Endodermal cell (in vitro differentiated cells): ENCODE data around the gene ZNF692. TPM values are rescaled to one million over a fixed set of nuclear protein-coding genes. Genes with fewer than 3 reads are reported as not detected.

Source experiments
- DNase-seq: peaks from one replicate; pipeline ENCODE4 v3.0.0-alpha.2; 2017
- H3K27ac ChIP-seq: 2 replicates; pipeline ENCODE4 v1.5.1; 2013; ENCODE audit warnings: mild to moderate bottlenecking, low read depth, low read length, moderate library complexity
- H3K27me3 ChIP-seq: 2 replicates; pipeline ENCODE4 v1.6.1; 2013; ENCODE audit warnings: mild to moderate bottlenecking, low read length, moderate library complexity; ENCODE audit not compliant: insufficient read depth, control insufficient read depth, poor library complexity, severe bottlenecking
- H3K36me3 ChIP-seq: 2 replicates; pipeline ENCODE4 v1.7.0; 2013; ENCODE audit warnings: mild to moderate bottlenecking, low read length, moderate library complexity; ENCODE audit not compliant: control insufficient read depth, insufficient read depth
- H3K4me1 ChIP-seq: one replicate; pipeline ENCODE4 v1.7.0; 2013; ENCODE audit warnings: low read length; ENCODE audit not compliant: control insufficient read depth, insufficient read depth
- H3K4me3 ChIP-seq: 2 replicates; pipeline ENCODE4 v1.5.1; 2013; ENCODE audit warnings: mild to moderate bottlenecking, low read length, moderate library complexity
- H3K9ac ChIP-seq: 2 replicates; pipeline ENCODE4 v1.6.1; 2013; ENCODE audit warnings: mild to moderate bottlenecking, low read length, moderate library complexity; ENCODE audit not compliant: poor library complexity, severe bottlenecking; ENCODE audit errors: extremely low read depth
- H3K9me3 ChIP-seq: 2 replicates; pipeline ENCODE4 v1.6.1; 2013; ENCODE audit warnings: mild to moderate bottlenecking, low read length, moderate library complexity; ENCODE audit not compliant: control insufficient read depth
- H3K27ac Mint-ChIP-seq: 2 replicates; pipeline ENCODE4 v1.8.0; 2020; ENCODE audit warnings: mixed read lengths
- H3K27me3 Mint-ChIP-seq: 2 replicates; pipeline ENCODE4 v1.8.0; 2021; ENCODE audit warnings: mild to moderate bottlenecking, mixed read lengths; ENCODE audit not compliant: insufficient read depth
- H3K36me3 Mint-ChIP-seq: 2 replicates; pipeline ENCODE4 v1.8.0; 2020; ENCODE audit warnings: low read depth, mixed read lengths
- H3K4me1 Mint-ChIP-seq: 2 replicates; pipeline ENCODE4 v1.8.0; 2020; ENCODE audit warnings: mixed read lengths
- H3K4me3 Mint-ChIP-seq: 2 replicates; pipeline ENCODE4 v1.8.0; 2020; ENCODE audit warnings: mild to moderate bottlenecking, moderate library complexity, mixed read lengths
- H3K9me3 Mint-ChIP-seq: 2 replicates; pipeline ENCODE4 v1.8.0; 2020; ENCODE audit warnings: mild to moderate bottlenecking, mixed read lengths
- WGBS, 2 experiments: methylation state at CpG; one replicate each; pipeline versions ENCODE4 v1.1.5 to v1.1.7; 2013; ENCODE audit warnings: missing lambda C conversion rate in 2 of 2, mixed read lengths in 1 of 2; ENCODE audit not compliant: insufficient coverage in 1 of 2, insufficient read length in 1 of 2; 5-methylcytosine and 5-hydroxymethylcytosine counted together
- total RNA-seq, 2 donors: library from RNA; stranded (reverse); fragmentation: NEBNext Ultra II Directional in 1 of 2; extraction: Animal tissue kit (Norgen Biotek cat#: 25700) in 1 of 2; gene quantifications; 2 replicates in 1 of 2; 3 replicates in 1 of 2; pipeline ENCODE4 v1.2.1, GENCODE V29; 2021
- TF ChIP-seq, protein P1 (sequence below): fragments of 200-600 bp; sonication (generic); conservative IDR thresholded peaks from 2 replicates; pipeline ENCODE4 v1.5.0; 2021; ENCODE audit warnings: antibody characterized with exemption, mild to moderate bottlenecking

The ZNF692 gene
- total RNA-seq, 2 donors from 2014 or later, result 47.6 to 50.3 TPM

DNA sequence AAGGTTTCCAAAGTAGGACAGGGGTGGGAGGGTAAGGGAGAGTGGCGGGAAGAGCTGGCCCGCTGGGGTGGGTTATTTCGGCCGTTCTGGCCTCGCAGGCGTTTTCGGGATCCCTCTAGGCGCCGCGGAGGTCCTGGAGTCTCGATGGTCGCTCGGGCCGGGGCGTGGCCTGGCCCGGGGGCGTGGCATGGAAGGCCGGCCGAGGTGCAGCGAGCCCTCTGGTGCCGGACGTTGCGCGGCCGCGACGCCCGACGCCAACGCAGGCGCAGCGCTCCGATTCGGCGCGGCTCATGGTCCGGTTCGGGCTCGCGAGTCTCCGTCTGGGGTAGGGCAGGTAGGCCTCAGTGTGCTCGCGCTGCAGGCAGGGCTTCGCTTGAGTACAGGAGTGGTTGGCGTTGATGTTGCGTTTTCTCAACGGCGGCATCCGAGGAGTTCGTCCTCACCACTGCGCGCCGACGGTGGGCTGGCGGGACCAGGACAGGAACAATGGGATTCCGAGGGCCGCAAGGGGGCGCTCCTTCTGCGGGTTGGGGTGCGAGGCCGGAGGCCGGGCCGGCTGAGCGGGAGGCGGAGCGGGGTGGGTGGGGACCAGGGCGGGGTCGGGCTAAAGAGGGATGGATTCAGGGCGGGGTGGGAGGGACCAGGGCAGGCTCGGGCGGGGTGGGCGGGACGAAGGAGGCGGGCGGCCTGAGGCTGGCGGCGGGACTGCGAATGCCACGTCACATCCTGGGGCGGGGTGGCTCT is 47.3 kb upstream of the ZNF692 start, which contains the start of gene PGBD2:
Gene PGBD2, plus strand, starts transcription at position 227 of the 744 bp plus-strand sequence. CDS start 7,628 bp downstream, outside the sequence.
- H3K4me1 ChIP-seq, result no peaks in the 10 kb centered on the region
- Mint-ChIP-seq H3K4me3 (peak within 1 kb of the TSS; percentile 75), H3K27me3 (peaks cover 6% of the 10 kb centered on the region), H3K9me3 (peaks cover 9% of the 10 kb centered on the region), H3K4me1 (peaks cover 22% of the 10 kb centered on the region), H3K36me3 (peaks cover 18% of the 10 kb centered on the region), H3K27ac (peak within 1 kb of the TSS; percentile 99)
- WGBS, 2 experiments, result 0 to 1% methylated on average over 26 to 80 of the region's 80 CpGs
- peaks cover 4% of the 10 kb centered on the region for H3K36me3 ChIP-seq
- no peaks in the 10 kb centered on the region for H3K27me3 ChIP-seq
- H3K27ac ChIP-seq, result peak within 1 kb of the TSS; percentile 98
- H3K9ac ChIP-seq, result peak within 1 kb of the TSS; percentile 97
- H3K4me3 ChIP-seq, result peak within 1 kb of the TSS; percentile 93
- peak; percentile 99 for DNase-seq
- TF ChIP-seq, protein P1, sequence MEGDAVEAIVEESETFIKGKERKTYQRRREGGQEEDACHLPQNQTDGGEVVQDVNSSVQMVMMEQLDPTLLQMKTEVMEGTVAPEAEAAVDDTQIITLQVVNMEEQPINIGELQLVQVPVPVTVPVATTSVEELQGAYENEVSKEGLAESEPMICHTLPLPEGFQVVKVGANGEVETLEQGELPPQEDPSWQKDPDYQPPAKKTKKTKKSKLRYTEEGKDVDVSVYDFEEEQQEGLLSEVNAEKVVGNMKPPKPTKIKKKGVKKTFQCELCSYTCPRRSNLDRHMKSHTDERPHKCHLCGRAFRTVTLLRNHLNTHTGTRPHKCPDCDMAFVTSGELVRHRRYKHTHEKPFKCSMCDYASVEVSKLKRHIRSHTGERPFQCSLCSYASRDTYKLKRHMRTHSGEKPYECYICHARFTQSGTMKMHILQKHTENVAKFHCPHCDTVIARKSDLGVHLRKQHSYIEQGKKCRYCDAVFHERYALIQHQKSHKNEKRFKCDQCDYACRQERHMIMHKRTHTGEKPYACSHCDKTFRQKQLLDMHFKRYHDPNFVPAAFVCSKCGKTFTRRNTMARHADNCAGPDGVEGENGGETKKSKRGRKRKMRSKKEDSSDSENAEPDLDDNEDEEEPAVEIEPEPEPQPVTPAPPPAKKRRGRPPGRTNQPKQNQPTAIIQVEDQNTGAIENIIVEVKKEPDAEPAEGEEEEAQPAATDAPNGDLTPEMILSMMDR, result peak; percentile 83
- no peaks in the 10 kb centered on the region for H3K9me3 ChIP-seq

DNA sequence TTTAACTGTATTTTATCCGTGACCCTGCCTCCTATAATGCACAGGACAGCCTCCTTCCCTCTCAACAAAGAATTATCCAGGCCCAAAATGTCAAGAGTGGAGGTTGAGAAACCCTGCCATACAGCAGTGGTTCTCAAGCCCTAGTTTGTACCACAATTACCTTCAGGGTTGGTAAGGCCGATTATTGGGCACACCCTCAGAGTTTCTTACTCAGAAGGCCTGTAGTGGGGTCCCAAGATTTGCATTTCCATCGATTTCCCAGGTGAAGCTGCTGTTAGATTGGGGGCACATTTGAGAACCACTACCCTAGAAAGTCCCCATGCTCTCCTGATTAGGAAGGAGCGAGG is 46.8 kb upstream of the ZNF692 start:
- no peaks in the 10 kb centered on the region for H3K9me3 ChIP-seq
- peaks cover 3% of the 10 kb centered on the region for H3K27me3 ChIP-seq
- peak overlapping the region; percentile 93 for H3K4me3 ChIP-seq
- Mint-ChIP-seq H3K4me3 (peak overlapping the region; percentile 75), H3K27me3 (peaks cover 9% of the 10 kb centered on the region), H3K4me1 (peaks cover 22% of the 10 kb centered on the region), H3K36me3 (peaks cover 13% of the 10 kb centered on the region), H3K27ac (peak overlapping the region; percentile 99), H3K9me3 (peaks cover 3% of the 10 kb centered on the region)
- TF ChIP-seq, protein P1, result no peak
- H3K27ac ChIP-seq, result peak overlapping the region; percentile 98
- H3K36me3 ChIP-seq, result peaks cover 4% of the 10 kb centered on the region
- DNase-seq, result no peak
- 35 to 63% methylated on average over 2 to 4 of the region's 4 CpGs for WGBS, 2 experiments
- H3K9ac ChIP-seq, result peak overlapping the region; percentile 81
- no peaks in the 10 kb centered on the region for H3K4me1 ChIP-seq

DNA sequence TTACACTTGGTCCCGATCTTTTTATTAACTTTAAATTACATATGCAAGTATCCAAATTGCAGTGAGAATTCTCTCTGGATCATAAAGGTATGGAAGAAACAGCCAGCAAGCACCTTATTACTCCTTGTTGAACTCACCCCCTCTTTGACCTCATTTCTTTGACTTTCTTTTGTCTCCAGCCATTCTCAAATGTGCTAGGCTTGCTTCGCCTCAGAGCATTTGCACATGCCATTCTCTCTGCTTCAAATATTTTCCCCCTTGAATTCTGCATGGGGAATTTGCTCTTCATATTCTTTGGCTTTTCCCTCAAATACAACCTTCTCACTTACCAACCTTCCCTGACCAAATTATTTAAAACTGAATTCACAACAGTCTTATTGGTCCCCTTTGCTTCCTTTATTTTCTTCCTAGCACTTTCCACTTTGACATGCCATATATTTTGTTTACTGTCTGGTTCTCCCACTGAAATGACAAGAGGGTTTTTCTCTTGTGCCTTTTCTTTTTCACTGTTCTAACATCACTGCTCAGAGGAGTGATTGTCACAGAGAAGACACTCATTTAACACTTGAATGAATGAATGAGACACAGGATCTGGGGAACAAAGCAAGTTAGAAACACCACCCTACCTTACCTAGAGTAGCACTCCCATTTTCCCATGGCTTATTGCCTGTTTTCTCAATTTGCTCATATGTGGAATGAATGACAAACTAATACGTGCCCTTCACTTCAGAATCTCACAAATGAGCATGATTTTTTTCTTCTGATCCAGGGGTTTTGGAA is 45.7 kb upstream of the ZNF692 start:
- WGBS, 2 experiments, result 92 to 100% methylated on average over 3 of the region's 3 CpGs
- H3K36me3 ChIP-seq, result peaks cover 4% of the 10 kb centered on the region
- H3K36me3 Mint-ChIP-seq, result peaks cover 3% of the 10 kb centered on the region
- H3K9ac ChIP-seq, result no peak overlapping the region
- H3K9me3 Mint-ChIP-seq, result no peaks in the 10 kb centered on the region
- peaks cover 22% of the 10 kb centered on the region for H3K4me1 Mint-ChIP-seq
- TF ChIP-seq, protein P1, result no peak
- peaks cover 19% of the 10 kb centered on the region for H3K27me3 Mint-ChIP-seq
- H3K4me1 ChIP-seq, result no peaks in the 10 kb centered on the region
- no peak overlapping the region for H3K27ac Mint-ChIP-seq
- H3K4me3 Mint-ChIP-seq, result no peak overlapping the region
- H3K27me3 ChIP-seq, result peaks cover 8% of the 10 kb centered on the region
- no peaks in the 10 kb centered on the region for H3K9me3 ChIP-seq
- no peak for DNase-seq
- H3K4me3 ChIP-seq, result no peak overlapping the region
- H3K27ac ChIP-seq, result no peak overlapping the region
